HEK293 (cell line): ENCODE measurements around the gene DCD.

Source experiments
- CTCF ChIA-PET: fragments of 350-600 bp; formaldehyde crosslinking; extraction: SDS; loops from one replicate; lab custom pipeline; 2021; ENCODE audit warnings: antibody characterized with exemption; lab: Yijun Ruan, JAX
- POLR2A ChIA-PET: fragments of 300-600 bp; formaldehyde crosslinking; extraction: SDS; loops from one replicate; lab custom pipeline; 2020; ENCODE audit warnings: antibody characterized with exemption, inconsistent platforms; lab: Yijun Ruan, JAX
- H3K27ac ChIP-seq: fragments of 200-500 bp; sonication (Bioruptor generic); 2 replicates; pipeline ENCODE4 v1.5.1; 2014; ENCODE audit warnings: low read depth, low read length, control low read depth, inconsistent platforms; ENCODE audit errors: extremely low read depth
- H3K36me3 ChIP-seq, 2 experiments: fragments of 200-500 bp in 1 of 2; sonication (Bioruptor generic) in 1 of 2; 1 replicate in 1 of 2; 2 replicates in 1 of 2; pipeline ENCODE4 v1.5.1; 2014 to 2017; ENCODE audit warnings: inconsistent platforms in 2 of 2, low read length in 2 of 2; ENCODE audit not compliant: control insufficient read depth in 2 of 2, insufficient read depth in 1 of 2
- H3K4me1 ChIP-seq: fragments of 200-500 bp; sonication (Bioruptor generic); 2 replicates; pipeline ENCODE4 v1.5.1; 2014; ENCODE audit warnings: mild to moderate bottlenecking, low read length, inconsistent platforms; ENCODE audit not compliant: control insufficient read depth, insufficient read depth
- H3K4me3 ChIP-seq: 2 replicates; pipeline ENCODE4 v1.5.1; 2011; ENCODE audit warnings: low read depth, mild to moderate bottlenecking, control low read depth, low read length, moderate library complexity
- H3K9me3 ChIP-seq: fragments of 200-500 bp; sonication (Bioruptor generic); 2 replicates; pipeline ENCODE4 v1.5.1; 2014; ENCODE audit warnings: low read depth, low read length, inconsistent platforms; ENCODE audit not compliant: control insufficient read depth, insufficient read depth
- HOXD13 ChIP-seq: sonication (generic); formaldehyde crosslinking; IDR thresholded peaks from 2 replicates; pipeline ENCODE4 v1.8.0; 2022; ENCODE audit warnings: missing genetic modification reagents, borderline replicate concordance
- KLF9 ChIP-seq: fragments of 450-650 bp; formaldehyde crosslinking; IDR thresholded peaks from 2 replicates; pipeline ENCODE4 v1.5.1; 2016; ENCODE audit warnings: missing biosample characterization, missing genetic modification characterization, low read depth
- SETDB1 ChIP-seq: IDR thresholded peaks from one replicate; pipeline ENCODE4 v1.6.1; 2017; ENCODE audit warnings: mild to moderate bottlenecking, low read length, moderate library complexity, mixed read lengths; ENCODE audit not compliant: insufficient read length
- TRIM28 ChIP-seq: IDR thresholded peaks from 2 replicates; pipeline ENCODE4 v1.6.1; 2011; ENCODE audit warnings: low read length, control low read depth, borderline replicate concordance
- ZBTB17 ChIP-seq: fragments of 450-650 bp; formaldehyde crosslinking; IDR thresholded peaks from 2 replicates; pipeline ENCODE4 v1.5.1; 2016; ENCODE audit warnings: missing biosample characterization, missing genetic modification characterization
- ZBTB48 ChIP-seq: fragments of 450-650 bp; formaldehyde crosslinking; IDR thresholded peaks from 2 replicates; pipeline ENCODE4 v1.5.1; 2016; ENCODE audit warnings: missing biosample characterization, missing genetic modification characterization
- ZBTB8A ChIP-seq: fragments of 450-650 bp; formaldehyde crosslinking; IDR thresholded peaks from 2 replicates; pipeline ENCODE4 v1.5.1; 2016; ENCODE audit warnings: missing biosample characterization, missing genetic modification characterization
- ZNF112 ChIP-seq: fragments of 450-650 bp; formaldehyde crosslinking; IDR thresholded peaks from 2 replicates; pipeline ENCODE4 v1.5.0; 2017; ENCODE audit warnings: missing biosample characterization, missing genetic modification characterization
- ZNF121 ChIP-seq: fragments of 450-650 bp; formaldehyde crosslinking; IDR thresholded peaks from 2 replicates; pipeline ENCODE4 v1.5.1; 2016; ENCODE audit warnings: missing biosample characterization, missing genetic modification characterization
- ZNF138 ChIP-seq: fragments of 450-650 bp; formaldehyde crosslinking; IDR thresholded peaks from 2 replicates; pipeline ENCODE4 v1.5.1; 2016; ENCODE audit warnings: missing biosample characterization, missing genetic modification characterization, borderline replicate concordance
- ZNF148 ChIP-seq: fragments of 450-650 bp; formaldehyde crosslinking; IDR thresholded peaks from 2 replicates; pipeline ENCODE4 v1.5.0; 2017; ENCODE audit warnings: missing biosample characterization, missing genetic modification characterization, borderline replicate concordance
- ZNF155 ChIP-seq: fragments of 450-650 bp; formaldehyde crosslinking; IDR thresholded peaks from 2 replicates; pipeline ENCODE4 v1.5.1; 2016; ENCODE audit warnings: missing biosample characterization, missing genetic modification characterization
- ZNF211 ChIP-seq: fragments of 450-650 bp; formaldehyde crosslinking; IDR thresholded peaks from 2 replicates; pipeline ENCODE4 v1.5.1; 2016; ENCODE audit warnings: low read depth, missing biosample characterization, missing genetic modification characterization
- ZNF292 ChIP-seq: fragments of 450-650 bp; formaldehyde crosslinking; IDR thresholded peaks from 2 replicates; pipeline ENCODE4 v1.5.1; 2016; ENCODE audit warnings: low read depth, missing biosample characterization, missing genetic modification characterization, borderline replicate concordance
- ZNF37A ChIP-seq: fragments of 450-650 bp; IDR thresholded peaks from 2 replicates; pipeline ENCODE4 v1.5.1; 2018; ENCODE audit warnings: missing biosample characterization, missing genetic modification characterization
- ZNF398 ChIP-seq: fragments of 450-650 bp; formaldehyde crosslinking; IDR thresholded peaks from 2 replicates; pipeline ENCODE4 v1.5.1; 2017; ENCODE audit warnings: missing biosample characterization, missing genetic modification characterization
- ZNF416 ChIP-seq: fragments of 450-650 bp; formaldehyde crosslinking; IDR thresholded peaks from 2 replicates; pipeline ENCODE4 v1.5.1; 2016; ENCODE audit warnings: missing biosample characterization, missing genetic modification characterization
- ZNF549 ChIP-seq: fragments of 450-650 bp; IDR thresholded peaks from 2 replicates; pipeline ENCODE4 v1.5.1; 2018; ENCODE audit warnings: missing biosample characterization, missing genetic modification characterization, mild to moderate bottlenecking, inconsistent platforms, moderate library complexity
- ZNF585B ChIP-seq: fragments of 450-650 bp; formaldehyde crosslinking; IDR thresholded peaks from 2 replicates; pipeline ENCODE4 v1.5.1; 2016; ENCODE audit warnings: missing biosample characterization, missing genetic modification characterization
- ZNF624 ChIP-seq: fragments of 450-650 bp; formaldehyde crosslinking; IDR thresholded peaks from 2 replicates; pipeline ENCODE4 v1.5.1; 2017; ENCODE audit warnings: missing biosample characterization, missing genetic modification characterization
- ZNF785 ChIP-seq: fragments of 450-650 bp; formaldehyde crosslinking; IDR thresholded peaks from 2 replicates; pipeline ENCODE4 v1.5.1; 2016; ENCODE audit warnings: missing biosample characterization, missing genetic modification characterization

The DCD gene

GRCh38 chr12:54627304-54627703 is 20.9 kb downstream of the DCD start:
- no peak overlapping the region for H3K27ac ChIP-seq
- TF ChIP-seq TRIM28 (0 out of 2 replicates have a peak, but pooled peaks have one; percentile 11), ZNF585B (peak; percentile 91), SETDB1 (peak; percentile 42), ZNF416 (tag by site-specific recombination) (no peak), ZNF155 (tag by site-specific recombination) (no peak)
- no peaks in the 10 kb centered on the region for H3K36me3 ChIP-seq
- H3K9me3 ChIP-seq = no peaks in the 10 kb centered on the region; the same call in 1 of the 2 replicates
- CTCF ChIA-PET = no interaction called here
- H3K4me1 ChIP-seq = peaks cover 8% of the 10 kb centered on the region; the same call in 1 of the 2 replicates
- POLR2A ChIA-PET = no interaction called here
- no peak overlapping the region for H3K4me3 ChIP-seq

GRCh38 chr12:54625598-54625997 is 22.6 kb downstream of the DCD start:
- H3K9me3 ChIP-seq = no peaks in the 10 kb centered on the region; the same call in 1 of the 2 replicates
- H3K4me1 ChIP-seq = peaks cover 8% of the 10 kb centered on the region; the same call in 1 of the 2 replicates
- no peak overlapping the region for H3K27ac ChIP-seq
- CTCF ChIA-PET = interaction anchor here (0.6 to 1.3 kb wide), 3 partner anchors 22 to 750 kb away, joined by 4 to 9 read pairs (median 4); no protein-coding TSS in a partner anchor
- H3K4me3 ChIP-seq = no peak overlapping the region
- POLR2A ChIA-PET = no interaction called here
- TF ChIP-seq ZNF292 (tag by site-specific recombination) (no peak), ZNF112 (tag by site-specific recombination) (no peak), ZBTB17 (tag by site-specific recombination) (no peak), ZNF37A (tag by site-specific recombination) (no peak), ZNF585B (no peak), ZNF549 (tag by site-specific recombination) (no peak), ZBTB8A (tag by site-specific recombination) (no peak), ZNF785 (tag by site-specific recombination) (no peak), KLF9 (no peak), ZNF121 (tag by site-specific recombination) (no peak), ZNF398 (tag by site-specific recombination) (no peak), ZNF155 (tag by site-specific recombination) (no peak), ZNF148 (tag by site-specific recombination) (no peak), ZNF624 (tag by site-specific recombination) (no peak), ZNF211 (no peak), ZBTB48 (tag by site-specific recombination) (no peak), HOXD13 (no peak), ZNF138 (tag by site-specific recombination) (no peak)
- no peaks in the 10 kb centered on the region for H3K36me3 ChIP-seq
